IgD-negative memory B cell (primary cell): Measurements from ENCODE around the gene NLGN3. TPM values are rescaled to one million over a fixed set of nuclear protein-coding genes. Genes with fewer than 3 reads are reported as not detected.
"Not testable (repeated sequence)": the region's sequence is repeated elsewhere in the genome, so short reads cannot be mapped to it uniquely, and the experiment has no call there.

Experiments
- H3K27ac Mint-ChIP-seq, 3 donors: one replicate each; pipeline ENCODE4 v1.8.0; 2020 to 2022; ENCODE audit warnings: mild to moderate bottlenecking in 3 of 3, mixed read lengths in 3 of 3, moderate library complexity in 1 of 3
- H3K27me3 Mint-ChIP-seq: one replicate; pipeline ENCODE4 v1.8.0; 2021; ENCODE audit warnings: mixed read lengths
- H3K36me3 Mint-ChIP-seq: one replicate; pipeline ENCODE4 v1.8.0; 2020; ENCODE audit warnings: mild to moderate bottlenecking, mixed read lengths
- H3K4me1 Mint-ChIP-seq, 3 donors: one replicate each; pipeline ENCODE4 v1.8.0; 2020 to 2022; ENCODE audit warnings: mixed read lengths in 3 of 3, mild to moderate bottlenecking in 1 of 3
- H3K4me3 Mint-ChIP-seq, 4 donors: one replicate each; pipeline ENCODE4 v1.8.0; 2020 to 2022; ENCODE audit warnings: mild to moderate bottlenecking in 4 of 4, mixed read lengths in 4 of 4, moderate library complexity in 3 of 4
- H3K9me3 Mint-ChIP-seq, 3 donors: one replicate each; pipeline ENCODE4 v1.8.0; 2020 to 2021; ENCODE audit warnings: mixed read lengths in 3 of 3, mild to moderate bottlenecking in 1 of 3
- polyA plus RNA-seq: library from polyadenylated mRNA; unstranded; fragments of 300-500 nt; fragmentation: Illumina TruSeq; gene quantifications from one replicate; pipeline ENCODE4 v1.2.3, GENCODE V29; 2021

The NLGN3 gene
- polyA plus RNA-seq, 1 donor from 2014 or later = 0.15 TPM

- Mint-ChIP-seq H3K36me3 (no peaks in the 10 kb centered on the region), H3K27ac (peak overlapping the region in 1 of 3 donors; percentile 6), H3K4me1 (peaks cover 6% of the 10 kb centered on the region in 3 donors), H3K27me3 (no peaks in the 10 kb centered on the region), H3K4me3 (no peak overlapping the region), H3K9me3 (no peaks in the 10 kb centered on the region)
Observed at GRCh38 chrX:71171110-71171801, 26.6 kb downstream of the NLGN3 start.

DNA sequence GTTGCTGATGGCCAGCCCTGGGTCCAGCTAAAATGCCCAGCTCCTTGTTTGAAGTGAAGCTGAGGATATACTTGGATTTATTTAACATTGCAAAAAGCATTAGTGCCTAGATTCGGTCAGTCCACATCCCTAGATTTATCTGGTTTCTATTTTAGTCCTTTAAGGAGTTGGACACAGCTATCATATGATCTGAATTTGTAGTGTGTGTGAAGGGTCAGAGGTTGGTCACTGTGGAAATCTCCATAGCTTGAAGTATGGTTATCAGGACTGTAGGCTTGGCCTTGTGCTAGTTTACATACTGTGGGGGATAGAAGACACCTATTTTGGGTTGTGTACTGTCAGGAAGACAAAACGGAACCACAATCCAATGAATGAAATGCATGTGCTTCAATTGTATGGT is 28.8 kb downstream of the NLGN3 start:
- H3K9me3 Mint-ChIP-seq = no peaks in the 10 kb centered on the region
- H3K4me1 Mint-ChIP-seq = peaks cover 1 to 7% (median 6%) of the 10 kb centered on the region in 3 donors
- no peaks in the 10 kb centered on the region for H3K27me3 Mint-ChIP-seq
- no peak overlapping the region for H3K27ac Mint-ChIP-seq
- H3K36me3 Mint-ChIP-seq = no peaks in the 10 kb centered on the region
- H3K4me3 Mint-ChIP-seq = no peak overlapping the region

DNA sequence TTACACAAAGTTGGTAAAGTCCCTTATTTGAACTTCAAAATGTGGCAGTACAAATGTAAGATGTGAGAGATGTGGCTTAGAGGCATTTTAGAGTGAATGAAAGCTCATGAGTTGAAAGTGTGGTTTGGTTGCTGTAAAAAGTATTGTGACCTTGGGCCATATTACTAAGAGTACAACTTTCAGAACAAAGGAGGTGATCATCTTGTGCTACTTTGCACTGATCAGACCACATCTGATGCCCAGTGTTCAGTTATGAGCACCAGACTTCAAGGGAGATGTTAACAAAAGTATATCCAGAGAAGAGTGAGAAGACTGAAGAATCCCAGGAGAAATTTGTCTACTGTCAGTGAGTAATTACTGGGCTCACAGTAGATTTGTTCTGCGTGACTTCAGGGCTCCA is 30.2 kb downstream of the NLGN3 start:
- Mint-ChIP-seq H3K4me3 (no peak overlapping the region), H3K9me3 (no peaks in the 10 kb centered on the region), H3K27ac (no peak overlapping the region), H3K27me3 (no peaks in the 10 kb centered on the region), H3K4me1 (peaks cover 4 to 12% (median 9%) of the 10 kb centered on the region in 3 donors), H3K36me3 (no peaks in the 10 kb centered on the region)

DNA sequence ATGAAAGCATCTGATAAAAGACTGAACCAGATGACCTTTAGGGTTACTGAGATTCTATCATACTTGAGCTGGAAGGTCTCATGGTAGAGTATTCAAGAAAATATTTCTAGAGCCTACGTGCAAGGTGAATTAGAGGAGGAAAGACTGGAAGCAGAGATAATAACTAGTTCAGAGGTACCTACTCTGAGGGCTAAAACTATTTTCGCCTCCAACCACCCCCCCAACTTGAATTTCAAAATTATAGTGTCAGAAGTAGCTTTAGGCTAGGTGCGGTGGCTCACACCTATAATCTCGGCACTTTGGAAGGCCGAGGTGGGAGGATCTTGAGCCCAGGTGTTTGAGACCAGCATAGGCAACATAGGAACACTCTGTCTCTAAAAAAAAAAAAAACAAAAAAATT is 30.9 kb downstream of the NLGN3 start:
- no peak overlapping the region for H3K27ac Mint-ChIP-seq
- H3K4me3 Mint-ChIP-seq = no peak overlapping the region
- no peaks in the 10 kb centered on the region for H3K36me3 Mint-ChIP-seq
- no peaks in the 10 kb centered on the region for H3K9me3 Mint-ChIP-seq
- peaks cover 3 to 12% (median 9%) of the 10 kb centered on the region in 3 donors for H3K4me1 Mint-ChIP-seq
- no peaks in the 10 kb centered on the region for H3K27me3 Mint-ChIP-seq

DNA sequence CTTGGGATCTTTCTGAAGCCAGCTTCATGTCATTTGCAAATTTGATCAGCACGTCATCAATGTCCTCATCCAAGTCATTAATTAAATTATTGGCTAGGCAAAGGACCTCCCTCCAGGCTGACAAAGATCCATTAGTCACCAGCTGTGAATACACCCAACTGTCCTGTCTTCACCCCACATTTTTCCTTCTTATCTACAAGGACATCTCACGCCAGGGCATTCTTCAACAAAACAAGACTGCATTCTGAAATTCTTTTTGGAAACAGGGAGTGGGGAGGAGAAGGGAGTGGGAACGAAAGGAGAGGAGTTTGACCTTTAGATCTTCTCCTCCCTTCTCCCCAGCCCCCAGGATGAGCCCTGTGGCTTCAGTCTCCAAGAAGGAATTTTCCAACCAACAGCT is 32.7 kb downstream of the NLGN3 start:
- Mint-ChIP-seq H3K27ac (no peak overlapping the region), H3K36me3 (no peaks in the 10 kb centered on the region), H3K4me1 (peaks cover 3 to 11% (median 9%) of the 10 kb centered on the region in 3 donors), H3K9me3 (no peaks in the 10 kb centered on the region), H3K4me3 (no peak overlapping the region), H3K27me3 (no peaks in the 10 kb centered on the region)

GRCh38 chrX:71178908-71179307 is 34.3 kb downstream of the NLGN3 start:
- Mint-ChIP-seq H3K27ac (peak overlapping the region; percentile 11 to 90 (median 67)), H3K4me3 (peak overlapping the region in 1 of 4 donors; percentile 9), H3K36me3 (no peaks in the 10 kb centered on the region), H3K4me1 (peaks cover 3 to 11% (median 8%) of the 10 kb centered on the region in 3 donors), H3K27me3 (no peaks in the 10 kb centered on the region), H3K9me3 (no peaks in the 10 kb centered on the region)

GRCh38 chrX:71180579-71181265 is 36.1 kb downstream of the NLGN3 start:
- not testable (repeated sequence) for H3K9me3 Mint-ChIP-seq, H3K36me3 Mint-ChIP-seq, H3K27me3 Mint-ChIP-seq
- Mint-ChIP-seq H3K27ac (peak overlapping the region in 1 of 3 donors; percentile 39), H3K4me3 (peak overlapping the region in 3 of 4 donors; percentile 67 to 89 (median 81)), H3K4me1 (peaks cover 5 to 11% (median 8%) of the 10 kb centered on the region in 3 donors)

DNA sequence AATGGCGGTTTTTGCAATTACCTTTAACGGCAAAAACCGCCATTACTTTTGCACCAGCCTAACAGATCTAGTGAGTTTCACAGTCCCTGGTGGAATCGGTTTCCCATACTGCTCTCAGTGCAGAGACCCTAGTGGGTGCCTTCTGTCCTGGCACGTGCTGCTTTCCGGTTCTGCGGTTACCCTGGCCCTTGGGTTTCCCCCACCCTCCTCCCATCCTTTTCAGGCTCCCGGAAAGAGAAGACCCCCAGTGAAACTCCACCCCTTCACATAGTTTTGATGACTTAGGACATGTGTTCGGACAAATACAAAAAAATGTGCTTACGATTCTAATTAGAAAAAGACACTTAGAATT is 36.9 kb downstream of the NLGN3 start:
- H3K9me3 Mint-ChIP-seq = no peaks in the 10 kb centered on the region
- peak overlapping the region; percentile 89 to 99 (median 94) for H3K4me3 Mint-ChIP-seq
- no peaks in the 10 kb centered on the region for H3K36me3 Mint-ChIP-seq
- H3K27ac Mint-ChIP-seq = peak overlapping the region; percentile 88 to 99 (median 96)
- no peaks in the 10 kb centered on the region for H3K27me3 Mint-ChIP-seq
- H3K4me1 Mint-ChIP-seq = peaks cover 5 to 11% (median 8%) of the 10 kb centered on the region in 3 donors

- Mint-ChIP-seq H3K4me3 (peak overlapping the region; percentile 89 to 99 (median 94)), H3K4me1 (peaks cover 5 to 11% (median 10%) of the 10 kb centered on the region in 3 donors), H3K27ac (peak overlapping the region; percentile 88 to 99 (median 96)), H3K27me3 (no peaks in the 10 kb centered on the region), H3K9me3 (no peaks in the 10 kb centered on the region), H3K36me3 (no peaks in the 10 kb centered on the region)
Observed at GRCh38 chrX:71181910-71182799, 37.5 kb downstream of the NLGN3 start.

- H3K9me3 Mint-ChIP-seq = no peaks in the 10 kb centered on the region
Observed at GRCh38 chrX:71182871-71183270, 38.2 kb downstream of the NLGN3 start.

GRCh38 chrX:71183341-71183740 is 38.7 kb downstream of the NLGN3 start:
- Mint-ChIP-seq H3K27me3 (no peaks in the 10 kb centered on the region), H3K27ac (no peak overlapping the region), H3K9me3 (no peaks in the 10 kb centered on the region), H3K4me3 (peak overlapping the region in 1 of 4 donors; percentile 89), H3K36me3 (no peaks in the 10 kb centered on the region), H3K4me1 (peaks cover 5 to 11% (median 9%) of the 10 kb centered on the region in 3 donors)

More at GRCh38 chrX:71182871-71183270, 38.2 kb downstream of the NLGN3 start:
- Mint-ChIP-seq H3K27ac (peak overlapping the region; percentile 88 to 99 (median 96)), H3K27me3 (no peaks in the 10 kb centered on the region), H3K4me1 (peaks cover 5 to 11% (median 10%) of the 10 kb centered on the region in 3 donors), H3K4me3 (peak overlapping the region; percentile 89 to 99 (median 94)), H3K36me3 (no peaks in the 10 kb centered on the region)

GRCh38 chrX:71184092-71184491 is 39.5 kb downstream of the NLGN3 start:
- H3K4me3 Mint-ChIP-seq = no peak overlapping the region
- H3K4me1 Mint-ChIP-seq = peaks cover 2 to 6% (median 6%) of the 10 kb centered on the region in 3 donors
- no peaks in the 10 kb centered on the region for H3K27me3 Mint-ChIP-seq
- no peaks in the 10 kb centered on the region for H3K9me3 Mint-ChIP-seq
- no peaks in the 10 kb centered on the region for H3K36me3 Mint-ChIP-seq
- H3K27ac Mint-ChIP-seq = peak overlapping the region in 1 of 3 donors; percentile 63

- Mint-ChIP-seq H3K27me3 (no peaks in the 10 kb centered on the region), H3K4me3 (no peak overlapping the region), H3K9me3 (no peaks in the 10 kb centered on the region), H3K27ac (peak overlapping the region in 1 of 3 donors; percentile 59), H3K36me3 (no peaks in the 10 kb centered on the region), H3K4me1 (peaks cover 2 to 6% (median 5%) of the 10 kb centered on the region in 3 donors)
Observed at GRCh38 chrX:71184803-71185495, 40.3 kb downstream of the NLGN3 start.

DNA sequence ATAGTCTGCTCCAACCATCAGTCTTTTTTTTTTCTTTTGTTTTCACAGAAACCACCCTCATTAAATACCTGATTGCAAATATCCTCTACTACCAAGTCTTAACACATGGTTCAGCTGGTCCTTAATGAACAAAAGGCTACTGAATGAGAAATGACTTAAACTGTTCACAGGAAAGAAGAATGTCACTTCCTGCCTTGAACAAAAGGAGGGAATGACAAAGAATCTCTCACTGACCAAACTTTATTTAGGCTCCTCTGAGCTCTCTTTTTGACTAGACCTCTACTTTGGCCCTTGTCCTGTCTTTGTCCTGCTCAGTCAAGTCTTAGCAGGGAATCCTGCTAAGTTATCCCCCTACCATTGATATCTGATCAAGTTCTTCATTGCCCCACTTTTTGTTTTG is 46.6 kb downstream of the NLGN3 start:
- Mint-ChIP-seq H3K4me1 (peaks cover 2 to 15% (median 5%) of the 10 kb centered on the region in 3 donors), H3K4me3 (no peak overlapping the region), H3K27me3 (peaks cover 3% of the 10 kb centered on the region), H3K36me3 (no peaks in the 10 kb centered on the region), H3K9me3 (no peaks in the 10 kb centered on the region), H3K27ac (peak overlapping the region in 1 of 3 donors; percentile 34)
